GM12874 (cell line): Measurements from ENCODE around the gene SYT12.

Experiments
- CTCF ChIP-seq: IDR thresholded peaks from 2 replicates; pipeline ENCODE4 v1.5.1; 2011; ENCODE audit warnings: low read depth, mild to moderate bottlenecking, control low read depth, low read length, moderate library complexity; ENCODE audit not compliant: insufficient read depth

SYT12 gene

GRCh38 chr11:67022961-67023956 lies at the start of gene SYT12:
SYT12 (plus strand) TSS chr11:67023134; CDS start chr11:67030145, 7,011 bp downstream.
- TF ChIP-seq CTCF, result no peak

GRCh38 chr11:66973956-66974580 lies 48.9 kb upstream of the SYT12 start:
- TF ChIP-seq CTCF, result no peak

GRCh38 chr11:66974724-66975404 lies 48.1 kb upstream of the SYT12 start, which contains the start of gene C11orf86:
C11orf86 (plus strand) TSS chr11:66975304; CDS start chr11:66975363, 59 bp downstream.
- TF ChIP-seq CTCF, result no peak

- TF ChIP-seq CTCF, result no peak
Observed at GRCh38 chr11:66975405-66976027, 47.4 kb upstream of the SYT12 start.

- TF ChIP-seq CTCF, result peak; percentile 58; the same call in 1 of the 2 replicates
Observed at GRCh38 chr11:66976028-66976467, 46.9 kb upstream of the SYT12 start.

- no peak for TF ChIP-seq CTCF
Observed at GRCh38 chr11:66976925-66977324, 46.0 kb upstream of the SYT12 start.

- no peak for TF ChIP-seq CTCF
Observed at GRCh38 chr11:66978229-66978628, 44.7 kb upstream of the SYT12 start.
